Measurements from ENCODE around the gene DEGS2. TPM values are rescaled to one million over a fixed set of nuclear protein-coding genes. Genes with fewer than 3 reads are reported as not detected.

Gene DEGS2
- total and polyA plus RNA-seq, 4 experiments from 2014 or later = 0.14 to 0.81 TPM; not detected in 2

DNA sequence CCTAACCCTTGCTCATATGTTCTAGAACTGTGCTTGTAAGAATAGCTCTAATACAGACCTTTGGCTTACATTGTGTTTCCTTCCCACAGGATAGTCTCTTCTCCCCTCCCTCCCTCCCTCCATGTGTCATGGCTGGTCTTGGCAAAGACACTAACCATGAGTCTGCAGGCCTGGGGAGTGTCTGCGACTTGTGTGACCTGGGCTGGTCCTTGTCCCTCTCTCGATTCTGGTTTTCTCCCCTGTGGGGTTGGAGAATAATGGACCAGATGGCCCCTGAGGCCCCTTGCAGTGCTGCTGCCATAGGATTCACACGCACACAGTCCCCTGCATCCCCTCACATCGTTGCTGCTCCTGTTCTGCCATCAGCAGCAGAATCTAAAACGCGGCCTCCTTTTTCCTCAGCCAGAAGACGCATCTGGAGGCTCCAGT lies 30.3 kb downstream of the DEGS2 start:
- no peaks in the 10 kb centered on the region for H3K4me1 ChIP-seq (ENCODE audit: insufficient read depth, low read length)
- POLR2A ChIA-PET (ENCODE audit: partially characterized antibody) = interaction anchor here (0.9 to 4.2 kb wide), 4 partner anchors 10 to 54 kb away, joined by 3 to 23 read pairs (median 4); no protein-coding TSS in a partner anchor
- H3K9me3 ChIP-seq (ENCODE audit: control insufficient read depth in 1 of 2, low read length in 2 of 2) = no peaks in the 10 kb centered on the region
- H3K27ac ChIP-seq (ENCODE audit: low read depth, low read length) = no peak overlapping the region
- peaks cover 0 to 6% (median 0%) of the 10 kb centered on the region in 8 donors for H3K9me3 Mint-ChIP-seq
- DNase-seq = no peak
- H3K27ac Mint-ChIP-seq = no peak overlapping the region
- peaks cover 0 to 8% (median 5%) of the 10 kb centered on the region in 4 donors for H3K4me1 Mint-ChIP-seq
- intact Hi-C loops (cut with micrococcal nuclease) = no loop called here
- H3K36me3 ChIP-seq (ENCODE audit: insufficient read depth, low read length) = peaks cover 94% of the 10 kb centered on the region
- no peak overlapping the region for H3K4me3 ChIP-seq (ENCODE audit: low read length in 2 of 2)
- CTCF ChIA-PET (ENCODE audit: partially characterized antibody) = no interaction called here
- H3K36me3 Mint-ChIP-seq = peaks cover 53 to 89% of the 10 kb centered on the region in 2 donors
- H3K4me3 Mint-ChIP-seq = no peak overlapping the region
- H3K27me3 Mint-ChIP-seq = no peaks in the 10 kb centered on the region
- H3K27me3 ChIP-seq (ENCODE audit: insufficient read depth, low read length) = no peaks in the 10 kb centered on the region

GRCh38 chr14:100128688-100129087 lies 30.8 kb downstream of the DEGS2 start:
- CTCF ChIA-PET (ENCODE audit: partially characterized antibody) = interaction anchor here (1.2 kb wide), 1 partner anchor 10 kb away, joined by 3 read pairs; no protein-coding TSS in a partner anchor
- H3K4me1 Mint-ChIP-seq = peaks cover 0 to 8% (median 5%) of the 10 kb centered on the region in 4 donors
- peaks cover 0 to 6% (median 0%) of the 10 kb centered on the region in 8 donors for H3K9me3 Mint-ChIP-seq
- no peaks in the 10 kb centered on the region for H3K27me3 Mint-ChIP-seq
- peaks cover 94% of the 10 kb centered on the region for H3K36me3 ChIP-seq (ENCODE audit: insufficient read depth, low read length)
- no peak for DNase-seq
- H3K36me3 Mint-ChIP-seq = peaks cover 50 to 86% of the 10 kb centered on the region in 2 donors
- no peaks in the 10 kb centered on the region for H3K27me3 ChIP-seq (ENCODE audit: insufficient read depth, low read length)
- POLR2A ChIA-PET (ENCODE audit: partially characterized antibody) = interaction anchor here (0.9 to 4.2 kb wide), 3 partner anchors 10 to 13 kb away, joined by 3 to 23 read pairs (median 5); no protein-coding TSS in a partner anchor
- H3K9me3 ChIP-seq (ENCODE audit: control insufficient read depth in 1 of 2, low read length in 2 of 2) = no peaks in the 10 kb centered on the region
- no peak overlapping the region for H3K27ac ChIP-seq (ENCODE audit: low read depth, low read length)
- H3K4me1 ChIP-seq (ENCODE audit: insufficient read depth, low read length) = no peaks in the 10 kb centered on the region
- no peak overlapping the region for H3K4me3 ChIP-seq (ENCODE audit: low read length in 2 of 2)
- no peak overlapping the region for H3K4me3 Mint-ChIP-seq
- H3K27ac Mint-ChIP-seq = peak overlapping the region in 1 of 7 donors; percentile 47
- intact Hi-C loops (cut with micrococcal nuclease) = no loop called here

DNA sequence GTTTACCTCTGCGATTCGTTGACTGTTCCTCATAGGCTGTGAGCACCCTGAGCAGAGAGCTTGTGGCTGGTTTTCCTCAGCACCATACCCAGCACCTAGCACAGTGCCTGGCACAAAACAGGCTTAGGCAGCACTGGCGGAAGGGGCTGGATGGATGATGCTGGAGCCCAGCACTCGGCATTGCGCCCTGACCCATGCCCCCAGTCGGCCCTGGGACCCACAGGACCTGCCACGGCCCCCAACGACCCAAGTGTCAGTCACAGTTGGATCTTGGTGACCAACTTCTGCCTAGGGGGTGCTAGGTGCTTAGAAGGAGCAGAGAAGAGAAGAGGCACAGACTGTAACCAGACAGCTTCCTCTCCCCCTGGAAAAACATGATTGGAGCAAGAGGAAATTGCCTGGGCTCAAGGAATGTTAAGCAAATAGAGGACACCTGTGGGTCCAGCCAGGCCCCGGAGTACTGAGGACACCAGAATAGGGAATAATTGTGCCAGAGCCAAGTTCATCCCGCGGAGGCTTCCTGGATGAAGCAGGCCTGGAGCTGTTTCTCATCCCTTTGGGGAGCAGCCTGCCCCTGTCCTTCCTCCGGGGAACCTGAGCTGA lies 31.5 kb downstream of the DEGS2 start:
- no peak overlapping the region for H3K4me3 ChIP-seq (ENCODE audit: low read length in 2 of 2)
- no peak for DNase-seq
- H3K4me1 ChIP-seq (ENCODE audit: insufficient read depth, low read length) = no peaks in the 10 kb centered on the region
- H3K4me1 Mint-ChIP-seq = peaks cover 0 to 9% (median 5%) of the 10 kb centered on the region in 4 donors
- H3K4me3 Mint-ChIP-seq = no peak overlapping the region
- intact Hi-C loops (cut with micrococcal nuclease) = no loop called here
- H3K27ac ChIP-seq (ENCODE audit: low read depth, low read length) = no peak overlapping the region
- CTCF ChIA-PET (ENCODE audit: partially characterized antibody) = interaction anchor here (1.2 kb wide), 1 partner anchor 10 kb away, joined by 3 read pairs; no protein-coding TSS in a partner anchor
- POLR2A ChIA-PET (ENCODE audit: partially characterized antibody) = interaction anchor here (0.7 to 4.2 kb wide), 4 partner anchors 9 to 13 kb away, joined by 3 to 23 read pairs (median 4); no protein-coding TSS in a partner anchor
- H3K27me3 Mint-ChIP-seq = no peaks in the 10 kb centered on the region
- H3K27me3 ChIP-seq (ENCODE audit: insufficient read depth, low read length) = no peaks in the 10 kb centered on the region
- H3K36me3 ChIP-seq (ENCODE audit: insufficient read depth, low read length) = peaks cover 94% of the 10 kb centered on the region
- peaks cover 57 to 86% of the 10 kb centered on the region in 2 donors for H3K36me3 Mint-ChIP-seq
- peaks cover 0 to 6% (median 0%) of the 10 kb centered on the region in 8 donors for H3K9me3 Mint-ChIP-seq
- H3K9me3 ChIP-seq (ENCODE audit: control insufficient read depth in 1 of 2, low read length in 2 of 2) = no peaks in the 10 kb centered on the region
- H3K27ac Mint-ChIP-seq = peak overlapping the region in 2 of 7 donors; percentile 48 to 85

- peaks cover 47 to 81% of the 10 kb centered on the region in 2 donors for H3K36me3 Mint-ChIP-seq
- POLR2A ChIA-PET (ENCODE audit: partially characterized antibody) = interaction anchor here (0.6 to 1.6 kb wide), 4 partner anchors 18 to 161 kb away, joined by 3 to 4 read pairs (median 4); no protein-coding TSS in a partner anchor
Observed at GRCh38 chr14:100126401-100126800, 33.0 kb downstream of the DEGS2 start.

DNA sequence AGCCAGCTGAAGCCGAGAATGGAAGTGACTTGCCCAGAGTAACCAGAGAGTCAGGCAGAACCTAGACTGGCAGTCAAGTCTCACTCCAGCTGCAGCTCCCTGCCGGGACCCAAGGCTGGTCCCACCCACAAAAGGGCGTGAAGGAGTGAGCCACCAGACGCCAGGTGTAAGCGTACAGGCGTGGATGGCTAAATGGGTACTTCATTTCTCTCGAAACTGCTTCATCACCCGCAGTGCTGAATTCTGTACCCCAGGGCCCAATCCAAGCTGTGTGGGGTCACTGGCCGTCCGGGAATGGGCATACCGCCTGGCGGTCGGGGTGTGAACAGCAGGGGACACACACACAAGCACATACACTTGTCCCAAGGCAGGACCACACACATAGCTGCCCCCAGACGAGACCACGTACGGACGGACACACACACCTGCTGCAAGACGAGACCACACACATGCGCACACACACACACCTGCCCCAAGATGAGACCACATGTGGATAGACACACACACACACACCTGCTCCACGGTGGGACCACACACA lies 34.8 kb downstream of the DEGS2 start:
- Histone ChIP-seq H3K27me3 (ENCODE audit: insufficient read depth, low read length) (no peaks in the 10 kb centered on the region), H3K4me1 (ENCODE audit: insufficient read depth, low read length) (no peaks in the 10 kb centered on the region), H3K27ac (ENCODE audit: low read depth, low read length) (no peak overlapping the region), H3K4me3 (ENCODE audit: low read length in 2 of 2) (no peak overlapping the region), H3K36me3 (ENCODE audit: insufficient read depth, low read length) (peaks cover 91% of the 10 kb centered on the region), H3K9me3 (ENCODE audit: control insufficient read depth in 1 of 2, low read length in 2 of 2) (no peaks in the 10 kb centered on the region)
- no peaks in the 10 kb centered on the region for H3K27me3 Mint-ChIP-seq
- ChIA-PET CTCF (ENCODE audit: partially characterized antibody) (interaction anchor here (1.1 to 1.2 kb wide), 2 partner anchors 17 to 68 kb away, joined by 3 to 4 read pairs; no protein-coding TSS in a partner anchor), POLR2A (ENCODE audit: partially characterized antibody) (interaction anchor here (0.7 to 1.9 kb wide), 5 partner anchors 9 to 59 kb away, joined by 3 to 7 read pairs (median 3); partner anchors contain the start of gene EVL)
- no peak overlapping the region for H3K4me3 Mint-ChIP-seq
- no peak for DNase-seq
- peaks cover 0 to 2% (median 0%) of the 10 kb centered on the region in 8 donors for H3K9me3 Mint-ChIP-seq
- peaks cover 3 to 12% (median 6%) of the 10 kb centered on the region in 4 donors for H3K4me1 Mint-ChIP-seq
- peak overlapping the region in 4 of 7 donors; percentile 55 to 88 (median 72) for H3K27ac Mint-ChIP-seq
- peaks cover 37 to 73% of the 10 kb centered on the region in 2 donors for H3K36me3 Mint-ChIP-seq
- intact Hi-C loops (cut with micrococcal nuclease) = no loop called here

More at GRCh38 chr14:100126401-100126800, 33.0 kb downstream of the DEGS2 start:
- Mint-ChIP-seq H3K4me3 (no peak overlapping the region), H3K4me1 (peaks cover 0 to 9% (median 4%) of the 10 kb centered on the region in 4 donors), H3K27me3 (no peaks in the 10 kb centered on the region), H3K9me3 (peaks cover 0 to 5% (median 0%) of the 10 kb centered on the region in 8 donors), H3K27ac (peak overlapping the region in 1 of 7 donors; percentile 23)
- CTCF ChIA-PET (ENCODE audit: partially characterized antibody) = no interaction called here
- no peak overlapping the region for H3K4me3 ChIP-seq (ENCODE audit: low read length in 2 of 2)
- H3K4me1 ChIP-seq (ENCODE audit: insufficient read depth, low read length) = no peaks in the 10 kb centered on the region
- intact Hi-C loops (cut with micrococcal nuclease) = no loop called here
- no peaks in the 10 kb centered on the region for H3K9me3 ChIP-seq (ENCODE audit: control insufficient read depth in 1 of 2, low read length in 2 of 2)
- no peak for DNase-seq
- peaks cover 94% of the 10 kb centered on the region for H3K36me3 ChIP-seq (ENCODE audit: insufficient read depth, low read length)
- no peaks in the 10 kb centered on the region for H3K27me3 ChIP-seq (ENCODE audit: insufficient read depth, low read length)
- no peak overlapping the region for H3K27ac ChIP-seq (ENCODE audit: low read depth, low read length)

- POLR2A ChIA-PET (ENCODE audit: partially characterized antibody) = interaction anchor here (1.9 kb wide), 1 partner anchor 47 kb away, joined by 7 read pairs; no protein-coding TSS in a partner anchor
- H3K36me3 ChIP-seq (ENCODE audit: insufficient read depth, low read length) = peaks cover 90% of the 10 kb centered on the region
Observed at GRCh38 chr14:100123618-100124017, 35.8 kb downstream of the DEGS2 start.

More at GRCh38 chr14:100123618-100124017, 35.8 kb downstream of the DEGS2 start:
- Histone ChIP-seq H3K4me3 (ENCODE audit: low read length in 2 of 2) (no peak overlapping the region), H3K27ac (ENCODE audit: low read depth, low read length) (no peak overlapping the region), H3K9me3 (ENCODE audit: control insufficient read depth in 1 of 2, low read length in 2 of 2) (no peaks in the 10 kb centered on the region), H3K4me1 (ENCODE audit: insufficient read depth, low read length) (no peaks in the 10 kb centered on the region), H3K27me3 (ENCODE audit: insufficient read depth, low read length) (no peaks in the 10 kb centered on the region)
- H3K4me3 Mint-ChIP-seq = no peak overlapping the region
- no peak overlapping the region for H3K27ac Mint-ChIP-seq
- intact Hi-C loops (cut with micrococcal nuclease) = no loop called here
- no peak for DNase-seq
- peaks cover 4 to 12% (median 6%) of the 10 kb centered on the region in 4 donors for H3K4me1 Mint-ChIP-seq
- no peaks in the 10 kb centered on the region for H3K27me3 Mint-ChIP-seq
- peaks cover 0 to 2% (median 0%) of the 10 kb centered on the region in 8 donors for H3K9me3 Mint-ChIP-seq
- peaks cover 36 to 74% of the 10 kb centered on the region in 2 donors for H3K36me3 Mint-ChIP-seq
- CTCF ChIA-PET (ENCODE audit: partially characterized antibody) = no interaction called here
